Measurements from ENCODE around the gene CFAP99.

The CFAP99 gene

DNA sequence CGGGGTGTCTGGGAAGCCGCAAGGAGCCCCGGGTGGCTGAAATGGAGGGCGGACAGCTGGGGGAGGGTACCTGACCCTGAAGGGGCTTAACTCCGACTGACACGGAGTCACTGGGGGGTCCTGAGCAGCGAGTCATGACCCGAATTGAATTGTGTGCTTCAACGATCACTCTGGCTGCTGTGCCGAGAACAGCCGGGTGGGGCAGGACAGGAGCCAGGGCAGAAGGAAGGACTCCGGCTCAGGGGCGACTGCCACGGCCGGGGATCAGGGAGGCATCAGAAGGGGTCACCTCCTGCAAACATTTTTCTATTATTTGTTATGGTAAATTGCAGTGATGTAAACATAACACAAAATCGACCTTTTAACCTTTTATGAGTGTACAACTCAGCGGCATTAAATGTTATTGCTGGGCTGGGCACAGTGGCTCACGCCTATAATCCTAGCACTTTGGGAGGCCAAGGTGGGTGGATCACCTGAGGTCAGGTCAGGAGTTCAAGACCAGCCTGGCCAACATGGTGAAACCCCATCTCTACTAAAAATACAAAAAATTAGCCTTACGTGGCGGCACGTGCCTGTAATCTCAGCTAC, 21.9 kb upstream of the CFAP99 start:
- in situ Hi-C loops (cut with MboI; ENCODE audit: low sequenced_read_pairs, unreplicated experiment) = no loop called here
- no peak for DNase-seq (ENCODE audit: low spot score)
- TF ChIP-seq, protein P1, sequence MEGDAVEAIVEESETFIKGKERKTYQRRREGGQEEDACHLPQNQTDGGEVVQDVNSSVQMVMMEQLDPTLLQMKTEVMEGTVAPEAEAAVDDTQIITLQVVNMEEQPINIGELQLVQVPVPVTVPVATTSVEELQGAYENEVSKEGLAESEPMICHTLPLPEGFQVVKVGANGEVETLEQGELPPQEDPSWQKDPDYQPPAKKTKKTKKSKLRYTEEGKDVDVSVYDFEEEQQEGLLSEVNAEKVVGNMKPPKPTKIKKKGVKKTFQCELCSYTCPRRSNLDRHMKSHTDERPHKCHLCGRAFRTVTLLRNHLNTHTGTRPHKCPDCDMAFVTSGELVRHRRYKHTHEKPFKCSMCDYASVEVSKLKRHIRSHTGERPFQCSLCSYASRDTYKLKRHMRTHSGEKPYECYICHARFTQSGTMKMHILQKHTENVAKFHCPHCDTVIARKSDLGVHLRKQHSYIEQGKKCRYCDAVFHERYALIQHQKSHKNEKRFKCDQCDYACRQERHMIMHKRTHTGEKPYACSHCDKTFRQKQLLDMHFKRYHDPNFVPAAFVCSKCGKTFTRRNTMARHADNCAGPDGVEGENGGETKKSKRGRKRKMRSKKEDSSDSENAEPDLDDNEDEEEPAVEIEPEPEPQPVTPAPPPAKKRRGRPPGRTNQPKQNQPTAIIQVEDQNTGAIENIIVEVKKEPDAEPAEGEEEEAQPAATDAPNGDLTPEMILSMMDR (IDR thresholded peaks at IDR 0.05; ENCODE audit: borderline replicate concordance, control extremely low read depth, extremely low read depth, insufficient read depth, missing control alignments) = no peak

DNA sequence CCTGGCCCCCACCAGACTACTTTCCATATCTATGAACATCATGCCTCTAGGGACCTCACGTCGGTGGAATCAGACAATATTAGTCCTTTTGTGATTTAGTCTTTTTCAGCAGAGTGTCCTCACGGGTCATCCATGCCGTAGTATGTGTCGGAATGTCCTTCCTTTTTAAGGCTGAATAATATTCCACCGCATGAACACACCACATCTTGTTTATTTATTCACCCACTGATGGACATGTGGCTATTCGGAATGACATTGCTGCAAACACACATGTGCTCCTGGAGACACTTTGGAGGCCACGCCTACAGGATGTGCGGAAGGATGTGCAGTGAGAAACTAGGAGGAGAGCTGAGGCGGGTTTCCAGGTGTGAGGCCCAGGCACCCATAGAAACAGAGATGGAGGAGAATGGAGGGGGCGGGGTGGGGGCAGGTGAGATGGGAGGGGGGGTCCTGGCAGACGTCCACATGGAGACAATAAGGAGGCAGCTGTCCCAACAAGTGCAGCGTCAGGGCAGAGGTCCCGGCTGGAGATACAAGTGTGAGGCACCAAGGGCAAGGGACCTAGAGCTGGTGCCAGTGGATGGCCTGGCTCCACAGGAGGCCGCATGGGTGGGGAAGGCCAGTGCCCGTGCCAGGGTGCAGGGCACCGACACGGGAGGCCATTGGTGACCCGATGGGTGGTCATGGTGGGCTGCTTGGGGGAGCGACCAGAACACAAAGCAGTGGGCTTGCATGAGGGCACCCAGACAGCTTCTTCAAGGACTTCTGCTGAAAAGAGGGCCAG, 21.0 kb upstream of the CFAP99 start:
- in situ Hi-C loops (cut with MboI; ENCODE audit: low sequenced_read_pairs, unreplicated experiment) = no loop called here
- TF ChIP-seq, protein P1 (IDR thresholded peaks at IDR 0.05; ENCODE audit: borderline replicate concordance, control extremely low read depth, extremely low read depth, insufficient read depth, missing control alignments) = no peak

DNA sequence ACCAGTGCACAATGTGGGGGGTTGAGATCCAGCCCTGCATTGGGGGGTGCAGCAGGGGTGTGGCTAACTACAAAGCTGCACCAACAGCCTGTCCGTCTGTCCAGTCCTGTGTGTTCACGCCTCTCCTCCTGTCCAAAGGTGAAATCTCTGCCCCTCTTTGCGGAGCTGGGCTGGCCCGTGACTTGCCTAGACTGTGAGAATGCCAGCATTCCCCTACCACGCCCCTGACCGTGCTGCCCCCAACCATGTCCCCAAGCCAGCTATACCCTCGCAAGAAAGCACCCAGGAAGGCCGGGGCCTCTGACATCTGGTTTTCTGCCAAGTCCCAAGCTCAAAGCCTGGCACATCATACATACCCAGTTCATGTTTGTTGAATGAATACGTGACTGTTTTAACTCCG, 19.5 kb upstream of the CFAP99 start:
- in situ Hi-C loops (cut with MboI; ENCODE audit: low sequenced_read_pairs, unreplicated experiment) = no loop called here
- DNase-seq (ENCODE audit: low spot score) = no peak

More for the DNA sequence above, 21.0 kb upstream of the CFAP99 start:
- no peak for DNase-seq (ENCODE audit: low spot score)

DNA sequence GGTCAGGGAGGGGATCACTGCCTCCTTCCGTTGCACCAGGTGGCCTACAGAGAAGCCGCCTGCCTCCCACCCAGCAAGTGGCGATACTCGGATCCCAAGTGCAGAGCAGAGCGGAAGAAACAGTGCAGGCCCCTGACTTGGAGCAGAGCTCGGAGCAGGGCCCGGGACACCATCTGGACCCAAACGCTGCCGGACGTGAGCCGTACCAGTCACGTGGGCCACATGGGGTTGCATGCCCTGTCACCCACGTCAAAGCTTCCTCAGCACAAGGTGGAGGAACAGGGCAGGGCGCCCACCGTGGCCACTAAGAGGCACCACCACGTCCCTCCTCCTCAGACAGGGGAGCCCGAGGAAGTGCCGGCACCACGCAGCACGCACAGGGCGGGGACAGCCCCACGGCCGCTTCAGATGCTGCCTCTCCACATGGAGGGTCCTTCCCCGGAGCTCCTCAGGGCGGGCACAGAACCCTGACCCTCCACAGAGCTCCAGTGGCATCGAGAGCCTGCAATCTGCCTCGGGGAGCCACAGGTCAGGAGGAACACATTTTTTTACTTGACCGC, 19.0 kb upstream of the CFAP99 start:
- DNase-seq (ENCODE audit: low spot score) = no peak
- in situ Hi-C loops (cut with MboI; ENCODE audit: low sequenced_read_pairs, unreplicated experiment) = no loop called here
- TF ChIP-seq, protein P1 (IDR thresholded peaks at IDR 0.05; ENCODE audit: borderline replicate concordance, control extremely low read depth, extremely low read depth, insufficient read depth, missing control alignments) = no peak

More for the DNA sequence above, 19.5 kb upstream of the CFAP99 start:
- TF ChIP-seq, protein P1 (IDR thresholded peaks at IDR 0.05; ENCODE audit: borderline replicate concordance, control extremely low read depth, extremely low read depth, insufficient read depth, missing control alignments) = no peak

DNA sequence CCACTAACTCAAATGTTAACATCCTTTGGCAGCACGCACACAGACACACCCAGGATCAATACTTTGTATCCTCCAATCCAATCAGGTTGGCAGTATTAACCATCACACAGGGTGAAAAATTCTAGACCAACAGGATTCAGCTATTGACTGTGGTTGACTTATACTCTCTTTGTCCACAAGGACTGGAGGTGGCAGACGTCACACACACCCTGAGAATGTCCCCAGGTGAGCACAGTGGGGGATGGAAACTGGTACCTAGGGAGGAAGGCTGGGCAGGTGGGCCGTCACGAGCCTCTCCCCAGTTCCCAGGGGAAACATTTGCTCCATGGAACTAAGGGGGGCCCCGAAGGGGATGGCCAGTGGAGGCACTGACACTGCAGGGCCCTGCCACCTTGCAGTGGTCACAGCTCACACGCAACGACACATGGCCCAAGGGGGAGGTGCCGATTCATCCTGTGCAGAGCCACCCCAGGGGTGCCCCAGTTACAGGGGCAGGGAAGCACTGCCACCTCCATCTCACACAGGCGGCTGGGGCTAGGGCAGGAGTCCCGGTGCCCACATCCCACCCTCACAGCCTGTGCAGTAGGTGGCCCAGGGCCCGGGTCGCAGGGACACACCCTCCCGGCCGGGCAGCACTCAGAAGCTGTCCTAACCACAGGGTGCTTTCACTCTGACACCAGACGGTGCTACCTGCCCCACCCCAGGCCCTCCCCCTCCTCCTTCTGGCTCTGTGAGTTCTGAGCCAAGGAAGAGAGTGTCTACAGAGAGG, 17.7 kb upstream of the CFAP99 start:
- TF ChIP-seq, protein P1 (IDR thresholded peaks at IDR 0.05; ENCODE audit: borderline replicate concordance, control extremely low read depth, extremely low read depth, insufficient read depth, missing control alignments) = no peak
- no peak for DNase-seq (ENCODE audit: low spot score)
- in situ Hi-C loops (cut with MboI; ENCODE audit: low sequenced_read_pairs, unreplicated experiment) = no loop called here

DNA sequence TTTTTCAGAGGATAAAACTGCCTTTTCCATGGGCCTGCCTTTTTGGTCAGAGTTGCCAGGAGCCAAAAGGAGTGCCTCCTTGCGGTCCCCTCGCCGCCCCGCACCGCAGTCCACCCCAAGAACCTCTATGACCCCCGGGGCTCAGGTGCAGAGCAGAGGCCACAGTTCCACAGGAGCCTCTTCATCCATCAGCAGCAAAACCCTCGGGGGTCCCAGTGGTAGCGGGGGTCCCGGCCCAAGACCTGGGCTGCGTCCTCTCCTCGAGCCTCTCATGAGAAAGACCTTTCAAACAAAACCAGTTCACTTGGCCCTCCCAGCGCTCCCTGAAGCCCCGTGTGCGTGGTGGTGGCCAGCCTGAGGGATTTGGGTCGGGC, 17.2 kb upstream of the CFAP99 start:
- TF ChIP-seq, protein P1 (IDR thresholded peaks at IDR 0.05; ENCODE audit: borderline replicate concordance, control extremely low read depth, extremely low read depth, insufficient read depth, missing control alignments) = no peak
- in situ Hi-C loops (cut with MboI; ENCODE audit: low sequenced_read_pairs, unreplicated experiment) = no loop called here
- DNase-seq (ENCODE audit: low spot score) = no peak

Measured in GM13976 (cell line).